Prostate gland (tissue), 2 donors: Measurements from ENCODE around the gene BACH1. TPM values are rescaled to one million over a fixed set of nuclear protein-coding genes. Genes with fewer than 3 reads are reported as not detected.
"Not testable (repeated sequence)": the region's sequence is repeated elsewhere in the genome, so short reads cannot be mapped to it uniquely, and the experiment has no call there.

Source experiments
- DNase-seq: peaks from one replicate; pipeline ENCODE4 v3.0.0-alpha.2; 2019; ENCODE audit warnings: low spot score
- H3K27ac ChIP-seq, 2 donors: fragments of 200-600 bp; sonication (generic); 2 replicates each; pipeline ENCODE4 v1.5.1; 2017 to 2019
- H3K27me3 ChIP-seq: fragments of 200-600 bp; sonication (generic); replicated peaks from 2 replicates; pipeline ENCODE4 v1.5.1; 2019; ENCODE audit not compliant: insufficient read depth
- H3K36me3 ChIP-seq, 2 donors: fragments of 200-600 bp; sonication (generic); 1 replicate in 1 of 2; 2 replicates in 1 of 2; pipeline versions ENCODE4 v1.5.1 to v1.8.1; 2017 to 2019
- H3K4me1 ChIP-seq: fragments of 200-600 bp; sonication (generic); replicated peaks from 2 replicates; pipeline ENCODE4 v1.5.1; 2019
- H3K4me3 ChIP-seq, 2 donors: fragments of 200-600 bp; sonication (generic); 2 replicates each; pipeline ENCODE4 v1.5.1; 2017 to 2019
- H3K9me3 ChIP-seq: fragments of 200-600 bp; sonication (generic); 2 replicates; pipeline ENCODE4 v1.5.1; 2017
- POLR2A ChIP-seq: fragments of 450-650 bp; IDR thresholded peaks from one replicate; pipeline ENCODE4 v1.6.1; 2016; ENCODE audit warnings: antibody characterized with exemption, mild to moderate bottlenecking
- POLR2AphosphoS5 ChIP-seq: sonication (generic); formaldehyde crosslinking; IDR thresholded peaks from one replicate; pipeline ENCODE4 v1.6.1; 2017; ENCODE audit warnings: antibody characterized with exemption
- WGBS: methylation state at CpG from one replicate; pipeline ENCODE4 v1.1.5; 2018; 5-methylcytosine and 5-hydroxymethylcytosine counted together
- intact Hi-C: fragments of 100-400 bp; cut with DNase I; formaldehyde crosslinking; loops from one replicate; pipeline ENCODE4 v1.14.2; 2022
- total RNA-seq, 2 donors: library from RNA; depleted of rRNA; stranded (reverse); fragments of >200 nt; gene quantifications; one replicate each; pipeline ENCODE4 v1.1.0, GENCODE V29; 2016
- TF ChIP-seq, protein P1 (sequence below), 4 experiments: fragments of 200-600 bp in 2 of 4; fragments of 450-650 bp in 2 of 4; sonication (generic) in 2 of 4; IDR thresholded peaks; 1 replicate in 3 of 4; 2 replicates in 1 of 4; pipeline ENCODE4 v1.5.1; 2016 to 2019; ENCODE audit warnings: antibody characterized with exemption in 4 of 4, mild to moderate bottlenecking in 2 of 4, moderate library complexity in 2 of 4

BACH1 gene
- total RNA-seq, 2 donors from 2014 or later: 42.4 to 46.2 TPM

DNA sequence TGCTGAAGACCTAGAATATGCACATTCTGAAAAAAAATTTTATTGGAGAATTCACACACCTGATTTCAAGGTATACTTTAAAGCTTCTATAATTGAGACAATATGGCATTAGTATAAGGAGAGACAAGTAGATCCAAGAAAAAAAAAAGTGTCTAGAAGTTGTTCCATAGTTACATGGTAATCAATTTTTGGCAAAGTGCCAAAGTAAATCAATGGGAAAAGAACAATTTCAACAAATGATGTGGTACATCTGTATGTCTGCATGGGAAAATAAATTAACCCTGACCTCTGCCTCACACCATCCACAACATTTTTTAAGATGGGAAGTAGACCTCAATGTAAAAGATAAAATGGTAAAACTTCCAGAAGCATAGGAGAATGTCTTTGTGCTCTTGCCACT is 21.3 kb upstream of the BACH1 start:
- TF ChIP-seq POLR2A: no peak
- H3K4me3 ChIP-seq: no peak overlapping the region
- no peaks in the 10 kb centered on the region for H3K4me1 ChIP-seq
- DNase-seq: no peak
- H3K27ac ChIP-seq: no peak overlapping the region
- no peaks in the 10 kb centered on the region for H3K9me3 ChIP-seq
- no peaks in the 10 kb centered on the region for H3K27me3 ChIP-seq
- H3K36me3 ChIP-seq: no peaks in the 10 kb centered on the region
- intact Hi-C loops: no loop called here

DNA sequence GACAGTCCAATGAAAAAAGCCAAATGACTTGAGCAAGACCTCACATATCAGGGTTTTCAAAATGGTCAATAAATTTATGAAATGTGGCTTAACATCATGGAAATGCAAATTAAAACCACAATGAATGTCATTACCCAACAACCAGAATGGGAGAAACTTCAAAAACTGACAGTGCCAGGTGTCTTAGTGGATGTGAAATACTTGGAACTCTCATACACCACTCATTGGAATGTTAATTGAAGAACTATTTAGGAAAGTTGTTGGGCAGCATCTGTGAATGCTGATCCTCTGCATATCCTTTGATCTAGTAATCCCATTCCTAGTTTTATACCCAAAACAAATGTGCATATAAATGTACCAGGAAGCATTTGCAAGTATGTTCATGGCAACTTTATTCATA is 19.2 kb upstream of the BACH1 start:
- H3K27me3 ChIP-seq: no peaks in the 10 kb centered on the region
- TF ChIP-seq POLR2AphosphoS5: no peak
- intact Hi-C loops: no loop called here
- no peaks in the 10 kb centered on the region for H3K9me3 ChIP-seq
- H3K36me3 ChIP-seq: no peaks in the 10 kb centered on the region
- no peak overlapping the region for H3K4me3 ChIP-seq
- no peak for DNase-seq
- no peaks in the 10 kb centered on the region for H3K4me1 ChIP-seq
- H3K27ac ChIP-seq: no peak overlapping the region

DNA sequence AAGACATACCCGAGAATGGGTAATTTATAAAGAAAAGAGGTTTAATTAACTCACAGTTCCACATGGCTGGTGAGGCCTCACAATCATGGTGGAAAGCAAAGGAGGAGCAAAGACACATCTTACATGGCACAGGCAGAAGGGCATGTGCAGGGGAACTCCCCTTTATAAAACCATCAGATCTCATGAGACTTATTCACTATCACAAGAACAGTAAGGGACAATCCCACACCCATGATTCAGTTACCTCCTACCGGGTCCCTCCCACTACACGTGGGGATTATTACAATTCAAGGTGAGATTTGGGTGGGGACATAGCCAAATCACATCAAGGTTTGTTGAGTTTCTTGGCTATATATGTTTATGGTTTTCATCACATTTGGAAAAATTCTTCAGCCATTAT is 16.9 kb upstream of the BACH1 start:
- H3K27ac ChIP-seq, H3K9me3 ChIP-seq, H3K4me3 ChIP-seq, H3K36me3 ChIP-seq, DNase-seq, intact Hi-C loops, H3K4me1 ChIP-seq, H3K27me3 ChIP-seq: not testable (repeated sequence)
- WGBS: 91% methylated on average over 3 of the region's 3 CpGs

DNA sequence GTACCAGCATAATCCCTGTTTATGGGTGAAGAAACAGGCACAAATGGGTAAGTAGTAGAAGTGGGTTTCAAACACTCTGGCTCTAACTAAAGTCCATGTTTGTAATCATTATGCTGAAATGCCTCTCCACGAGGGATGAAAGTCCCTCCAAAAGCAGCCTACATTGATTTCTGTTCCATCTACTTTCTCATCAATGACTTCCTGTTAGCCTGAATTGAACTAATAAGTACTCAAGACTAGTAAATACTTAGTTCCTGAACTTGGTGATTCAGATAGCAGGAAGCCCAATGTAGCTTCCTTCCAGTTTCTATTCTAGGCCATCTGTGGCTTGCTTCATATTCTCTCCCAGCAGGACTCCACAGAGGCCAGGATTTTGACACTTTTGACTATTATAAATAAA is 11.3 kb upstream of the BACH1 start:
- WGBS: 80% methylated on average over 1 of the region's 1 CpG
- Histone ChIP-seq H3K36me3 (no peaks in the 10 kb centered on the region), H3K27ac (no peak overlapping the region), H3K4me3 (no peak overlapping the region), H3K4me1 (no peaks in the 10 kb centered on the region), H3K9me3 (no peaks in the 10 kb centered on the region), H3K27me3 (no peaks in the 10 kb centered on the region)
- no peak for DNase-seq
- intact Hi-C loops: no loop called here
- TF ChIP-seq POLR2A: no peak
- no peak for TF ChIP-seq POLR2AphosphoS5
- TF ChIP-seq, protein P1, sequence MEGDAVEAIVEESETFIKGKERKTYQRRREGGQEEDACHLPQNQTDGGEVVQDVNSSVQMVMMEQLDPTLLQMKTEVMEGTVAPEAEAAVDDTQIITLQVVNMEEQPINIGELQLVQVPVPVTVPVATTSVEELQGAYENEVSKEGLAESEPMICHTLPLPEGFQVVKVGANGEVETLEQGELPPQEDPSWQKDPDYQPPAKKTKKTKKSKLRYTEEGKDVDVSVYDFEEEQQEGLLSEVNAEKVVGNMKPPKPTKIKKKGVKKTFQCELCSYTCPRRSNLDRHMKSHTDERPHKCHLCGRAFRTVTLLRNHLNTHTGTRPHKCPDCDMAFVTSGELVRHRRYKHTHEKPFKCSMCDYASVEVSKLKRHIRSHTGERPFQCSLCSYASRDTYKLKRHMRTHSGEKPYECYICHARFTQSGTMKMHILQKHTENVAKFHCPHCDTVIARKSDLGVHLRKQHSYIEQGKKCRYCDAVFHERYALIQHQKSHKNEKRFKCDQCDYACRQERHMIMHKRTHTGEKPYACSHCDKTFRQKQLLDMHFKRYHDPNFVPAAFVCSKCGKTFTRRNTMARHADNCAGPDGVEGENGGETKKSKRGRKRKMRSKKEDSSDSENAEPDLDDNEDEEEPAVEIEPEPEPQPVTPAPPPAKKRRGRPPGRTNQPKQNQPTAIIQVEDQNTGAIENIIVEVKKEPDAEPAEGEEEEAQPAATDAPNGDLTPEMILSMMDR (IDR thresholded peaks at IDR 0.05): no peak

DNA sequence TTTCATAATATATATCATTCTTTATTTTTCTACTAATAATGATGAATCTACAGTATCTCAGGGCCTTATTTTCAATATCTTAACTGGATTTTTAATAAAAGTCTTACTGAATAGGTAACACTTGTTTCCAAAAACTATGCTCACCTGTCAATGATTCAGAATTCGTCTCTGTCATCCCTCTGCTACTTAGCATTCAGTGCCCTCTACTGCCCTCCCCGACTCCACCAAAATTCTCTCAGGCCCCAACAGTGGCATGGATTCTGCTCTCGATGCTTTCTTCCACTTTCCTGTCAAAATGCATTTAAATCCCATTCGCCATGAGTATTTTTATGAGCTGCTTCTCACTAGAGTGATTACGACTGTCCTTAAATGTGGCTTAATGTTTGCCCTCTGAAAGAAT is 10.5 kb upstream of the BACH1 start:
- 72% methylated on average over 5 of the region's 5 CpGs for WGBS
- H3K36me3 ChIP-seq: no peaks in the 10 kb centered on the region

DNA sequence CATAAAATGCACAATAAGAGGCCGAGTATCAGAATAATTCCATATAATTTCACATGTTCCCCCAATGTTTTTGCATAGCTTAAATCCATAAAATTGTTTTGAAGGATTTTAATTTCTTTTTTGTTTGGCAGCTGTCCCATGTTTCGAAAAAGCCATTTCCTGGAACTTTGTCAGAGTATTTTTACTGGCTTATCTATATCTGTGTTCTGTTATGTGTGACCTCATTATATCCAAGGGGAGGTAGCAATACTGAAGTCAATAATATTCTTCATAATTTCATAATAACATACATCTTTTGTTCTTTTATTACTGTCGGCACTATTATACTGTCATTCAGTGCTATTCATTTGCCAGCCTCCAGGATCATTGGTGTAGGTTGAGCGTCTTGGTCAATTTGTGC is 9.4 kb upstream of the BACH1 start:
- Histone ChIP-seq H3K27me3 (no peaks in the 10 kb centered on the region), H3K9me3 (no peaks in the 10 kb centered on the region), H3K27ac (no peak overlapping the region), H3K4me3 (no peak overlapping the region), H3K4me1 (no peaks in the 10 kb centered on the region), H3K36me3 (no peaks in the 10 kb centered on the region)
- intact Hi-C loops: no loop called here
- no peak for DNase-seq
- WGBS: 80% methylated on average over 4 of the region's 4 CpGs
- TF ChIP-seq POLR2A (no peak), POLR2AphosphoS5 (no peak)
- TF ChIP-seq, protein P1 (IDR thresholded peaks at IDR 0.05): no peak

More for the DNA sequence above, 10.5 kb upstream of the BACH1 start:
- Histone ChIP-seq H3K9me3 (no peaks in the 10 kb centered on the region), H3K4me3 (no peak overlapping the region), H3K27me3 (no peaks in the 10 kb centered on the region), H3K4me1 (no peaks in the 10 kb centered on the region), H3K27ac (no peak overlapping the region)
- intact Hi-C loops: no loop called here
- DNase-seq: no peak
- TF ChIP-seq POLR2AphosphoS5 (no peak), POLR2A (no peak)
- TF ChIP-seq, protein P1 (IDR thresholded peaks at IDR 0.05): no peak
